PC-9 (cell line): ENCODE data around the gene KPNA1.

Experiments used
- CTCF ChIP-seq: fragments of 200-600 bp; sonication (generic); conservative IDR thresholded peaks from 2 replicates; pipeline ENCODE4 v1.6.1; 2017; ENCODE audit warnings: mixed run types, antibody characterized with exemption, mild to moderate bottlenecking, moderate library complexity
- EZH2 ChIP-seq: fragments of 200-600 bp; sonication (generic); IDR thresholded peaks from 2 replicates; pipeline ENCODE4 v1.8.0; 2017; ENCODE audit warnings: antibody characterized with exemption, low read depth

GRCh38 chr3:122496508-122496907 lies 18.2 kb downstream of the KPNA1 start:
- TF ChIP-seq CTCF (no peak), EZH2 (no peak)
